ENCODE measurements around the gene RPS14. TPM values are rescaled to one million over a fixed set of nuclear protein-coding genes. Genes with fewer than 3 reads are reported as not detected.

RPS14 gene
- total and polyA plus RNA-seq, 9 of the 15 experiments (the other 6 are each of a cell fraction or from before 2014, with no cell fraction given) = 1,824 to 5,983 (median 3,017) TPM

DNA sequence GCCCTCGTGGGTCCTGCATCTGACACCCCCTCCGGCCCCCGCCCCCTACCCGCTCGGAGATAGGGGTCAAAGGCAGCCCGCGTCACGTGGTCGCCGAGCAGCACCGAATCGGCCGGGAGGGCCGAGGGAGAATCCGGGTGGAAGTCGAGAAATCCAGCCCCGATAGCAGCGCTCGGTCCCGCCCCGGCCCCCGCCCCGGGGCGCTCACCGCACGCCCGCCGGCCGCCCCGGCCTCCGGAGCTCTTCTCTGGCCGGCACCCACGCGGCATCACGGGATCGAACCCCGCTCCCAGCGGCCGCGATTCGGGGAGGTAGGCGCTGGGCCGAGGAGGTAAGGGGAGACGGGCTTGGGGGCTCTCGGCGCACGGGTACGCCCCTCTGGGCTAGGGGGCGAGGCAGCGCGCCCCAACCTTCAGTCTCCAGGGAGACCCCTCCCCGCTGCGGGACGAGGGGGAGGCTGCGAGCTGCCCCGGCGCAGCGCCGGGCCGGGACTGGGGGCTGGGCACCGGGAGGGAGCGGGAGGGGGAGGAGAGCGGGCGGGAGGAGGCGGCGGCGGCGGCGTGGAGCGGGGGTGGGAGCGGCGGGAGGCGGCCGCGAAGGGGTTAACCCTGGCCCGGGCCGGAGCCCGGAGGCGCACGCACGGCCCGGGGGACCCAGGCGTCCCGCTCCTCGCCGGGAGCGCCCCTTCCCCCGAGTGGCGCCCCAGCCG is 36.3 kb upstream of the RPS14 start (continued):
- TF ChIP-seq CXXC5 (CRISPR knock-in tag; IDR thresholded peaks at IDR 0.05) = peak; percentile 8
- TF ChIP-seq, protein P1, sequence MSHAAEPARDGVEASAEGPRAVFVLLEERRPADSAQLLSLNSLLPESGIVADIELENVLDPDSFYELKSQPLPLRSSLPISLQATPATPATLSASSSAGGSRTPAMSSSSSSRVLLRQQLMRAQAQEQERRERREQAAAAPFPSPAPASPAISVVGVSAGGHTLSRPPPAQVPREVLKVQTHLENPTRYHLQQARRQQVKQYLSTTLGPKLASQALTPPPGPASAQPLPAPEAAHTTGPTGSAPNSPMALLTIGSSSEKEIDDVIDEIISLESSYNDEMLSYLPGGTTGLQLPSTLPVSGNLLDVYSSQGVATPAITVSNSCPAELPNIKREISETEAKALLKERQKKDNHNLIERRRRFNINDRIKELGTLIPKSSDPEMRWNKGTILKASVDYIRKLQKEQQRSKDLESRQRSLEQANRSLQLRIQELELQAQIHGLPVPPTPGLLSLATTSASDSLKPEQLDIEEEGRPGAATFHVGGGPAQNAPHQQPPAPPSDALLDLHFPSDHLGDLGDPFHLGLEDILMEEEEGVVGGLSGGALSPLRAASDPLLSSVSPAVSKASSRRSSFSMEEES (CRISPR knock-in tag; IDR thresholded peaks at IDR 0.05) = peak; percentile 90
- TF ChIP-seq GABPB1 (CRISPR knock-in tag; IDR thresholded peaks at IDR 0.05) = peak; percentile 53; the same call in 1 of the 2 replicates
- no peak for TF ChIP-seq ZNF707 (CRISPR knock-in tag; conservative IDR thresholded peaks at IDR 0.05)
- TF ChIP-seq HMGN3 (IDR thresholded peaks at IDR 0.05; ENCODE audit: borderline replicate concordance, extremely low read depth, insufficient read length, low read depth, low read length) = peak; percentile 26
- TF ChIP-seq, protein P2, sequence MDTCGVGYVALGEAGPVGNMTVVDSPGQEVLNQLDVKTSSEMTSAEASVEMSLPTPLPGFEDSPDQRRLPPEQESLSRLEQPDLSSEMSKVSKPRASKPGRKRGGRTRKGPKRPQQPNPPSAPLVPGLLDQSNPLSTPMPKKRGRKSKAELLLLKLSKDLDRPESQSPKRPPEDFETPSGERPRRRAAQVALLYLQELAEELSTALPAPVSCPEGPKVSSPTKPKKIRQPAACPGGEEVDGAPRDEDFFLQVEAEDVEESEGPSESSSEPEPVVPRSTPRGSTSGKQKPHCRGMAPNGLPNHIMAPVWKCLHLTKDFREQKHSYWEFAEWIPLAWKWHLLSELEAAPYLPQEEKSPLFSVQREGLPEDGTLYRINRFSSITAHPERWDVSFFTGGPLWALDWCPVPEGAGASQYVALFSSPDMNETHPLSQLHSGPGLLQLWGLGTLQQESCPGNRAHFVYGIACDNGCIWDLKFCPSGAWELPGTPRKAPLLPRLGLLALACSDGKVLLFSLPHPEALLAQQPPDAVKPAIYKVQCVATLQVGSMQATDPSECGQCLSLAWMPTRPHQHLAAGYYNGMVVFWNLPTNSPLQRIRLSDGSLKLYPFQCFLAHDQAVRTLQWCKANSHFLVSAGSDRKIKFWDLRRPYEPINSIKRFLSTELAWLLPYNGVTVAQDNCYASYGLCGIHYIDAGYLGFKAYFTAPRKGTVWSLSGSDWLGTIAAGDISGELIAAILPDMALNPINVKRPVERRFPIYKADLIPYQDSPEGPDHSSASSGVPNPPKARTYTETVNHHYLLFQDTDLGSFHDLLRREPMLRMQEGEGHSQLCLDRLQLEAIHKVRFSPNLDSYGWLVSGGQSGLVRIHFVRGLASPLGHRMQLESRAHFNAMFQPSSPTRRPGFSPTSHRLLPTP (IDR thresholded peaks at IDR 0.05; ENCODE audit: borderline replicate concordance, extremely low read depth, insufficient read length) = peak; percentile 79
- no peak for TF ChIP-seq CTCFL (IDR thresholded peaks at IDR 0.05; ENCODE audit: borderline replicate concordance, insufficient read depth, low read depth, low read length, poor library complexity, severe bottlenecking)
- TF ChIP-seq RBM25 (IDR thresholded peaks at IDR 0.05; ENCODE audit: low read depth, low read length, severe bottlenecking) = peak; percentile 20
- TF ChIP-seq RAD51 (IDR thresholded peaks at IDR 0.05; ENCODE audit: borderline replicate concordance, low read depth) = peak; percentile 82
- TF ChIP-seq PTBP1 (IDR thresholded peaks at IDR 0.05; ENCODE audit: low read depth, low read length) = no peak
- TF ChIP-seq SFPQ (IDR thresholded peaks at IDR 0.05; ENCODE audit: low read depth, low read length) = no peak
- no peak for TF ChIP-seq HNRNPH1 (optimal IDR thresholded peaks at IDR 0.05; ENCODE audit: low read depth, low read length)
- TF ChIP-seq KAT2B (IDR thresholded peaks at IDR 0.05; ENCODE audit: low read depth, low read length) = no peak
- no peak for TF ChIP-seq ESRRA (IDR thresholded peaks at IDR 0.05; ENCODE audit: borderline replicate concordance, low read depth)
- no peak for TF ChIP-seq MYNN (IDR thresholded peaks at IDR 0.05)
- TF ChIP-seq MYNN (CRISPR knock-in tag; IDR thresholded peaks at IDR 0.05) = no peak
- peak; percentile 63; the same call in 1 of the 2 replicates for TF ChIP-seq PHF8 (IDR thresholded peaks at IDR 0.05; ENCODE audit: borderline replicate concordance, low read length)
